ENCODE results near the gene VANGL2.

DNA sequence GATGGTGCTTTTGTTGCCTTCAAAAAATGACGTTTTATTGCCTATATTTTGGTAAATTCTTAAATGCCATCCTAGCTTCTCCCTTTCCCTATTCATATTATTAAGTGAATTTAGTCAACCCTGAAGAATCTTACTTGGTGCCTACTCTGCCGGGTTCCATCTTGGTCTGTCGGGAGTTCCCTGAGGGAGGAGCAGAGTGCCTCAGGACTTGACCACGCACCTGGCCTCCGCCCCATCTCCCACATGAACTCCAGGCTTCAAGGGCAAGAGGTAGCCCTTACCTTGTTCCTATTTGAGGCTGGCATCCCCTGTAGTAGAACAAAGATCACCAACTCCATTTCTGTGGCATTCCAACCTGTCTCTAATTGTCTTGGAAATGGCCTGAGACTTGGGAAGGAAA, 21.5 kb downstream of the VANGL2 start:
- no peak for TF ChIP-seq ZNF70 (CRISPR knock-in tag; IDR thresholded peaks at IDR 0.05)
- TF ChIP-seq ZFP30 (CRISPR knock-in tag; IDR thresholded peaks at IDR 0.05) = no peak
- TF ChIP-seq, protein P1, sequence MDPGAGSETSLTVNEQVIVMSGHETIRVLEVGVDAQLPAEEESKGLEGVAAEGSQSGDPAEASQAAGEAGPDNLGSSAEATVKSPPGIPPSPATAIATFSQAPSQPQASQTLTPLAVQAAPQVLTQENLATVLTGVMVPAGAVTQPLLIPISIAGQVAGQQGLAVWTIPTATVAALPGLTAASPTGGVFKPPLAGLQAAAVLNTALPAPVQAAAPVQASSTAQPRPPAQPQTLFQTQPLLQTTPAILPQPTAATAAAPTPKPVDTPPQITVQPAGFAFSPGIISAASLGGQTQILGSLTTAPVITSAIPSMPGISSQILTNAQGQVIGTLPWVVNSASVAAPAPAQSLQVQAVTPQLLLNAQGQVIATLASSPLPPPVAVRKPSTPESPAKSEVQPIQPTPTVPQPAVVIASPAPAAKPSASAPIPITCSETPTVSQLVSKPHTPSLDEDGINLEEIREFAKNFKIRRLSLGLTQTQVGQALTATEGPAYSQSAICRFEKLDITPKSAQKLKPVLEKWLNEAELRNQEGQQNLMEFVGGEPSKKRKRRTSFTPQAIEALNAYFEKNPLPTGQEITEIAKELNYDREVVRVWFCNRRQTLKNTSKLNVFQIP (CRISPR knock-in tag; IDR thresholded peaks at IDR 0.05; ENCODE audit: borderline replicate concordance, low read depth) = no peak

All from SK-N-SH treated with all-trans-retinoic acid at 6 μM for 48 hours (cell line).